GOT3 (cell line): ENCODE data around the gene TBC1D5.

Source experiments
- DNase-seq: peaks from one replicate; lab custom pipeline; 2025; ENCODE audit warnings: mixed read lengths; lab: John Stamatoyannopoulos, UW

The TBC1D5 gene

DNA sequence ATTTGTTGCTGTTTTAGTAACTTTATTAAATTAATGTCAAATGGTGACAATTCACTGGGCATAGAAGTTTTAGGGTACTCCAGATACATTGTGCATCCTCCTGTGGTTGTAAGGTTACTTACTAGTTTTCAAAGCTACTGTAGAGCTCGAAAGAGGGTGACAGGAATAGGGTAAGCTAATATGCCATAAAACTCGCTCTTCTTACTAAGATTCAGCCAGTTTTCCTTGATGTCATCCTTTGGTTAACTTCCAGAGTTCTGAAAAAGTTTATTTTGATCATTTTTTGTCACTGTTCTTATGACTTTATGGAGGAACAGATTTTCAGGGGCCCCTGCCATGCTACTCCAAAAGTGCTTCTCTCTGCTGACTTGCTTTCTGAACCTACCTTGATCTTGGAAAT is 522.8 kb downstream of the TBC1D5 start:
- no peak for DNase-seq

DNA sequence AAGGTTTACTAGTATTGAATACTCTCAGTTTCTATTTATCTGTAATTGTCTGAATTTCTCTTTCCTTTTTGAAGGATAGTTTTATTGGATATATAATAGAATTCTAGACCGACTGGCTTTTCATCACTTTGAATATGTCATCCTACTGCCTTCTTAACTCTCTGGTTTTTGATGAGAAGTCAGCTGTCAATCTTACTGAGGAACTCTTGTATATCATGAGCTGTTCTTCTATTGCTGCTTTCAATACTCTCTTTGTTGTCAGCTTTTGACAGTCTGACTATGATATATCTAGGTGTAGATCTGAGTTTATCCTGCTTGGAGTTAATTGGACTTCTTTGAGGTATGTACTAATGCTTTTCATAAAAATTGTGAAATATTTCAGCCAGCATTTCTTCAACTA is 523.8 kb downstream of the TBC1D5 start:
- no peak for DNase-seq

DNA sequence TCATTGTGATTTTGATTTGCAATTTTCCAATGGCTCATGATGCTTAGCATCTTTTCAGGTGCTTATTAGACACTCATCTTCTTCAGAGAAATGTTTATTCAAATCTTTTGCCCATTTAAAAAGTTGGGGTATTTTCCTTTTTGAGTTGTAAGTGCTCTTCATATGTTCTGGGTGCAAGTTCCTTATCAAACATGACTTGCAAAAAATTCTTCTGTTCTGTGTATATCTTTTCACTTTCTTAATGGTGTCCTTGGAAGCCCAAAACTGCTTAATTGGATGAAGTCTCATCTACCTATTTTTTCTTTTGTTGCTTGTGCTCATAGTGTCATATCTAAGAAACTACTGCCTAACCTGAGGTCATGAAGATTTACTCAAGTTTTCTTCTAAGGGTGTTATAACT is 524.8 kb downstream of the TBC1D5 start:
- no peak for DNase-seq

DNA sequence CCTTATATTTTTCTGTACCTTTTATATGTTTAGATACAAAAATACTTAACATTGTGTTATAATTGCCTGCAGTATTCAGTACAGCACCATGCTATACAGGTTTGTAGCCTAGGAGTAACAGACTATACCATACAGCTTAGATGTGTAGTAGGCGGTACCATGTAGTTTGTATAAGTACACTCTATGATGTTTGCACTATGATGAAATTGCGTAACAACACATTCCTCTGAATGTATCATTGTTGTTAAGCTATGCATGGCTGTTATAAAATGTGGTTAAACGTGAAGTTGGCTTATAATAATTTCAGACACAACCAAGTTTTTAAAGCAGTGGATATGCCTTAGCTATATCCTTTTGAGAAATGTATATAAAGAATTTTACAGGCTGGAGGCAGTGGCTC is 529.3 kb downstream of the TBC1D5 start:
- DNase-seq = no peak

DNA sequence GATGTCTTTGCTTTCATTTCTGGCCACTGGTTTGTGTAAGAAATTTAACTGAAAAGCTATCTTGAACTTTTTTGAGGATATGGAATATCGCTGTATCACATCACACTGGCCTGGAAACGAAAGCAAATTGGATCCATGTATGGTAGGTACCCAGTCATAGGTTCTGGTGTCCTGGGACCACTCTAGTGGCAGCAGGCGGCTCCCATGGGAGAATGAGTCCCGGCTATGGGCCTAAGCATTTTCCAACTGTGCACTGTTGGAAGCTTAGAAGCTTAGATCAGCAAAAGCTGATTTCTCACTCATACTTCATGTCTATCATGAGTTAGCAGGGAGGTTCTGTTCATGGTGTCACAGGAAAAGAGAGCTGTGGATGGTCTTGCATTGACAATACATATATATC is 534.5 kb downstream of the TBC1D5 start:
- no peak for DNase-seq

DNA sequence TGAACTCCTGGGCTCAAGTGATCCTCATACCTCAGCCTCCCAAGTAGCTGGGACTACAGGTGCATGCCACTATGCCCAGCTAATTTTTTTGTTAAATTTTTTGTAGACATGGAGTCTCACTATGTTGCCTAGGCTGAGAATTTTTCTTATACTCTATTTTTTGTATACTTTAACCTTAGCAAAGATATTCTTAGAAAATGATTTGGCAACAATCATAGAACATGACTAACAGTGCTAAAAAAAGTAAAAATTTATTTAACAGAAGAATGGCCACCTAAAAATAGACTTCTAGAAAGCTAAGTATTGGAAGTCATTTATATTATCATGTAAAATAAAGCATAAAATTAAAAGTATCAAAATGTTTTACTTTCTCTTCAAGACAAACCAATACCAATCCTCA is 535.4 kb downstream of the TBC1D5 start:
- DNase-seq = no peak

DNA sequence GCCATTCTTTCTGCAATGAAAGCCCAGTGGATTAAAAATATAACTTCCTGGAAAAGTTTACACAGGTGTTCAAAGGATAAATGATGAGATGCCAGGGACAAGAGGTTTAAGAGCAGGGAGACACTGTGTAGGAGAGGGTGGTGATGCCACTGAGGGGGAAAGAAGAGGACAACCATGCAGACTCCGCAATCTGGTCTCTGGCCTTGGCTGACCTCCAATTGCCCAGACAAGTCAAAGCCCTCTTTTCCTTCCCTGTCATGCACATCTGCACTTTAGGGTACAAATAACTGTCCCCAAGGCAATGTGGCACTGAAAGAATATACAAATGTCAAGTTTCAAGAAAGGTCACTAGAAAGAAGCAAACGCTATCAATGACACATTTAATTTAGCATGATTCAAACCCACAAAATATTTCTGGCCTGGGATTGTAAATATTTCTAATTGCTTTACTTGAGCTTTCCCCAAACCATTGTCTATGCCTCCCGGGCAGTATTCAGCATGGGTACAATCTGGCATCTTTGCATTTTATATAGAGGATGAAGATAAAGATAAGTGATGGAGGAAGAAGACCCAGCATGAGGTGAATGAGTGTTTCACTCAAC is 538.3 kb downstream of the TBC1D5 start:
- no peak for DNase-seq

DNA sequence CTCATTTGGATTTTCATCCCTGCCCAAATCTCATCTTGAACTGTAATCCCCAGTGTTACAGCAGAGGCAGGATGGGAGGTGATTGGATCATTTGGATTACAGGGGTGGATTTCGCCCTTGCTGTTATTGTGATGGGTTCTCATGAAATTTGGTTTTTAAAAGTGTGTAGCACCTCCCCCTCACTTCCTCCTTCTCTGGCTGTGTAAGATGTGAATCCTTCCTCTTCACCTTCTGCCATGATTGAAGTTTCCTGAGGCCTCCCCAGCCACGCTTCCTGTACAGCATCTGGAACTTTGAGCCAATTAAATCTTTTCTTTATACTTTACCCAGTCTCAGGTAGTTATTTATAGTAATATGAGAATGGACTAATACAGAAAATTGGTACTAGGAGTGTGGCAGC is 540.9 kb downstream of the TBC1D5 start:
- DNase-seq = no peak

DNA sequence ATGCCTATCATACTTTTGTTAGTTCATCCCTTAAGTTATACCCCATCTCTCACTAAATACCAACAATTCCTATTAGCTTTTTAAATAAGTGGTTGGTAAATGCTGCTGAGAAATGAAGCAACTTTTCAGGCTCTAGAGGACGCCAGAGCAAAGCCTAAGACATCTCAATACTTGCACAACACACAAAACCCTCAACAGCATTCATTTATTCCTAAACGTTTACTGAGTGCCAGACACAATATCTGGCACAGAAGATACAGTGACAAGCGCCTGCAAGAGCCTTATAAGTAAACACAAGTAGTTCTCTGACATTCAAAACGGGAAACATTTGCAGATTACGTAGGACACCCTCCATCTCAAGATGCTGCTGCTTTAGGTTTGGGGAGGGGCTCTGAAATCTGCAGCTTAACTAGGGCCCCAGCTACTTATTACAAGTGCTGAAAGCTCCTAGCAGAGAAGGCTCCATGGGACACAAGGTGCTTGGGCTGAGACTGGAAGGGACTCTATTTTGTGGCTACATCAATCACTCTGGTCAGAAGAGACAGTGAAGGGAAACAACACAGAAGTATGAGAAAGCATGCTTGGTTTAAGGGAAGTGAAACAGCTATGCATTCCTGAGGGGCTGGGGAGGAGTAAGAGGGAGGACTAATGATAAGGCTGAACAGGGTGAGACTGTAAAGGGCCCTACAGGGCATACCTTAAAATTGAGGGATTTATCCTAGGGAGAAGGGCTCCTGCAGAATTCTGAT is 546.4 kb downstream of the TBC1D5 start:
- DNase-seq = no peak

DNA sequence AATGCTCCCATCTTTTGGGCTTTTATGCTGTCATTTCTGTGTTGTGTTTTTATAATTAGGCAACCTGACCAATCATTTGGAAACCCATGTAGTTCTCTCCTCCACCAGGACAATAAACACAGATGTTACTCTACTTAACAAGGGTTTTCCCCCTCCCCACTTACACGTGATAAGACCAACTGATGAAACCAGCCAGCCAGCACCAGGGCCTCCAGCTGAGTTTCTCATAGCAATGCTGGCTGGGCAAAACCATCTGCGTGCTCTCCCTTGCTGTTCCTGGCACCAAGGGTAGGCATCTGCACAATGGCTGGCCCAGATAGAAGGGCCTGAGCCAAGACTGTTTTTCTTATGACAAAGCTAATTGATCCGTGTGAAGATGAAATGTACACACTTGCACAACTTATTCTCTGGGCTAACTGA is 547.2 kb downstream of the TBC1D5 start:
- DNase-seq = no peak

DNA sequence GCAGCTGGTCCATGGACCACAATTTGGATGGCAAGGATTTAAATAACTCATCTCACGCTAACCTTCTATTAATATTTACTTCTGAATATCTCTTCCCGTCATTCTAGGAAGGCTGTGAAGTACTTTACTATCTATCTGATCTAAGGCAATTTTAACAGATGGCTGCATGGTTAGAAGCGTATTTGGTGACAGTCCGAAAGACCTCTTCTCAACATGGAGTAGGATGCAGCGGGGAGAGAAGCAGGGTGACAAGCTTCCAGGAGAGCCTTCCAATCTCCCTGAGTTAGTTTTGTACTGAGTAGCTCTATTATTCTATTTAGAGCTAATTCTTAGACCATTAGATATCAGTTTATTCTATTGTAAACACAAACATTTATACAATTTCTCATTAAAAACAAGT is 548.3 kb downstream of the TBC1D5 start:
- no peak for DNase-seq

DNA sequence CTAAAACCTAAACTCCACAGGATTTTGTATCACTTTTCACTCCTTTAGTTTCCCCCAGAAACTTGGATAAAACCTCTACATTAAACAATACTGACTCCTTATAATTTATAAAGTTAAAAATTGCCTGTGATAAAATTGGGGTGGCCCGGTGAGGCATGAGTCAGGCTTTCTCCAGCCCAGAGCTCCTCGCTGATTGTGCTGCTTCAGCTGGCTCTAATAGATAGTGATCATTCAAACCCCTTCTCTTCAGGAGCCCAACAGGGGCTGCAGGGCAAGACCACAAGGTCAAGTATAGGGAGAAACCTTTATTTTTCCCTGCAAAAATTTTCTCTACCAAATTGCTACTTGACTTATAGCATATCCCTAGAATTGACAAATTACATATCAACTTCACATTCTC is 549.4 kb downstream of the TBC1D5 start:
- DNase-seq = no peak

DNA sequence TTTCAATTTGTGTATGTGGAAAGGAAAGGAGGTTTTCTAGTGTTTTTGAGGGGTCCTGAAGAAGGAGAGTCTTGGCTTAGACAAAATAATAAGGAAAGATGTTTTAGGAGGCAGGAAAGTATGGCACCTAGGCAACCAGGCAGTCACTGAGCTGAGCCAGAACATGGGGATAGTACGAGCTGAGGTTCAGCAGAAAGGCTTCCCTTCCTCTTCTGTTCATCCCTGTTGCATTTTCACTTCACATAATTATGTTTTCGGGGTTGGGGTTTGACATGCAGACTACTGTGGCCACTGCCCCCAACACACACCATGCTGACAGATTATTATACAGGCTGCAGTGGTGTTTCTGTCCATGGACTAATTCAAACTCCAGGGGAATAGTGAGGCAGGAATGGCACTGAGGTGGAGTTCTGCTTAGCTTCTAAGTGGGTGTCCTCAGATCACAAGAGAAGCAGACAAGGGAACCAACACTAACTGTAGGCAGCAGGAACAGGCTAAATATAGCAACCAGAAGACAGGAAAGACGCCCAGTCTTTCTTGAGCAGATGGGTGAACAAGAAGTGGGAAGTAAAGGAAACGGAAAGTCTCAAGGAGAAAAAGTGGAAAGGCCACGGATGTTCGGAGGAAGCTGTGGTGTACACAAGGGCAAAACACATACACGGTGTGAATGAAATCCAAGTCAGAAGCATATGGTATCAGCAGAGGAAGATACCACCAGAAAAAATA is 551.9 kb downstream of the TBC1D5 start:
- no peak for DNase-seq

DNA sequence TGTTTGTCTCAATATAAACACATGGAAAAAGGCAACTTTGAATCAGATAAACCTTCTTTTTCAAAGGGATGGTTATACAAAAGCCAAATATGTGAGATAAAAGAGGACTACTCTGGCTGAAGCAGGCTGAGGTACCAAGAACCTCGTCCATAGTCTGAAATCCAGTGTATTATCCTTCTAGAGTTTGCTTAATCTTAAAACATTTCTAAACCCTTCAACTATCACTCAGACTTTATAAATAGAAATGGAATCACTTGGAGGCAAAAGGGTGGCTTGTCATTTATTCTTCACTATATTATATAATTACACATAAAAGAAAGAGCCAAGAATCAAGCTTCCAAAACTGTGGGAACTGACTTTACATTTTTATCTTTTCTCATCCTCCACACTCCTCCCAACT is 554.1 kb downstream of the TBC1D5 start:
- DNase-seq = no peak

DNA sequence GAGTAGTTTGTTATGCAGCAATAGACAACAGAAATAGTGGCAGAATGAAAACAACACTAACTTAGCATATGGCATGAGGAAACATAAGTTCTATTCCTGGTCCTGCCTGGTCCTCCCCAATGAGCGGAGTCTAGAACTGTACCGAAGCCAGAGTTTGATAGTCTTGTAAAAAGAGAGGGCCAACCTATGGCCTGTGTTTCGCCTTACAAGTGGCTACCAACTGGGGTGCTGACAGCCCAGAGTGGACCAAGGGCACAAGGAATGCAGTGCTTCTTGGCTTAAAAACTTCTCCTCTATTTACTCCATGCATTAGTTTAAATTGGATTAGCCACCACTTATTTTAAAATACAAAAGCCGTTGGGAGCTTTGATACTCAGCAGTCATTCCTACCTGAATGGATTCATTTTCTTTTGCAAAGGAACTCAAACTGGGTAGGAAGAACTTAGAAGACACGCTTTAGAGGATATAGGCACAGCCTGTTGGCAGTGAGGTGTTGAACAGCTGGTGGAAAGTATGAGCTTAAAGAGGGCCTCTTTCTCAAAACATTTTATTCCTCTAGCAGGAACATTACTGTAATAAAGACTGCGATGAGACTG is 554.7 kb downstream of the TBC1D5 start:
- DNase-seq = no peak

DNA sequence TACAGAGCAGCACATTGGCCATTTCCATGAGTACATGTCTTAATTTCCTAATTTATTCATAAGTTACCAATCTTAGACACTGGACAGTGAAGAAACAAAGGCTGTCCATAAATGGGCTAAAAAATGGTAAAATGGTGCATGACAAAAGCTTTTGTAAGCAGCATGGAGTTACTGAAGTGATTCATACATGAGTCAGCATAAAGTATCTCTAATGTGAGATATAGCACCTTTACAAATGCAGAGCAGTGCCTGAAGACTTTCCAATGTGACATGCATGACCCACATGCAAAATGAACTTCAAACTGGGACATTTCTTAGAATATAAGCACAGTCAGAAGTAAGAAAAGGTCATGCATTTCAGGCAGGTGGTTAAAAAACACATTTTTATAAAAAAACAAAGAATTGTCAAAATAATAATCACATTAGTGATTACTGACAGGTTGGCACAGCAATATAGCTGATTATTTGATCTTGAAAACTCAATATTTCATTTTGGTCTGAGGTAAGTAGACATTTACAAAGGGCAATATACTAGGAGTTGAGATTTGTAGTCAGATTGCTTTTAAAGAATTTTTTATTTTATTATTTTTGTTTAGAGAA is 558.4 kb downstream of the TBC1D5 start:
- no peak for DNase-seq

DNA sequence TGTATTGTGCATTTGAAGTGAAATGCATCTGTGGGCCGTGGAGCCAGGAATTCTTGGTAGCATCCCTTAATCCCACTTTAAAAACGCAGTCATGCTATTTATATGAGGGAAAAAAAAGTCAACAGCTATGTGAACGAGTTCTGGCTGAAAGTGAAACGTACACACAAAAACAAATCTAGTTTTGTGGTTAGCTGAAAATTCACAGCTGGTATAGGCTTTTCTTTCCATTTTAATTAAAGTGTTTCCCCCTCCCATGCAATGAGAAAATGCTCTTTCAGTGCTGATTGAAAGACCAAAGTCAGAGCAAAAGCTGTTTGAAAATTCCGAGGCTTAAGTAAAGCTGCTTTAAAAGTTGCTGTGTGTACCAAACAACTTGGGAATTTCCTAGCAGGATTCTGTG is 560.3 kb downstream of the TBC1D5 start:
- DNase-seq = no peak

DNA sequence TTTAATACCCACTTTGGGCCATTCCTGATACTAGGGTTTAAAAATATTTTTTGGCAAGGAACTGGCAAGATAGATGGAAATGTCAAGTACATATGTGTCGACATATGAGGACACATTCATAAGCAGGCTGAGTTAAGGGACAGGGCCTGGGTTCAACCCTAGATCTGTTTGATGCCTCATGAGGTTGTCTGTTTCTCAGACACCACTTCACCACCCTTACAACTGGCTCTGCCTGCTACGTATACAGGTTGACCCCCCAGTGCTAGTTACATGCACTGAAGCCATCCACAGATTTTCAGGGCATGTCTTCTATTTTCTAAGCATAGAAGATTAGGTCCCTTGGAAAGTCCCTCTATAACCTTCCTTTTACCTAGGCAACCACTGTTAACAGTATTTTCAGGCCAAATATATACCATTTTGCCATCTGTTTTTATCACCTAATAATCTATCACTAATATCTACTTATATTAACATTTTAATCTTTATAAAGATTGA is 561.0 kb downstream of the TBC1D5 start:
- DNase-seq = no peak

DNA sequence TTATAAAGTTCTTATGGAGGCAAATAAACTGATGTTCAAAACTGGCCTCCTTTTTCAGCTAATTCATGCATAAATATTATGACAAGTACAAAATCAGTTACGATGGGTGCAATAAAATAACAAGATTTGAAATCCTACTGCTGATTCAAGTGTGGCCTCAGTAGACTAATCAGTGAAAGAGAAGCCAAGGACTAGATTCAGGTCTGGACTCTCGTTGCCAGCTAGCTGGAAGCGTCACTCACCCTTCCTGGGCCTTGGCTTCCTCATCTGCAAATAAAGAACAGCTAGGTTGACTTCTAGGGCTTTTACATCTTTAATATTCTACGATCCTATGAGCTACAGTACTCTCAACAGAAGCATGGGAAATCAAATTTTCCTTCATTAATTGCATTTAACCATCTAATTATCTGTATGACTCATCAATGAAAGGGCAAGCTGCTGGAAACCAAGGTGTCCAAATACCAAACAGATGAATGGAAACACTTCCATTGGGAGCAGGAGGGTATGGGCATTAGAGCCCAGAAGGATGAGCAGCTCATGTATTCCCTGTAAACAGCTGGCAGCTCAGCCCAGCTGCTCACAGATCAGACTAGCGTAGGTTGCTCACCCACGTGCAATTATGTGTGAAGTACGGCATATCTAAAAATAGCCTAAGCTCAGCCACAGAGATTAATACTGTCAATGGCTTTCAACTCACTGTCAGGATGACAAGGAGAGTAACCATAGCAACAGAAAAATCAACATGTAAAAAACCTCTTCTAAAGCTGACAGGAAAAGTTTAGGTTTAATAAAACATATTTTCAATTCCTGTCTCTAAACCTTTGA is 562.8 kb downstream of the TBC1D5 start:
- DNase-seq = no peak

DNA sequence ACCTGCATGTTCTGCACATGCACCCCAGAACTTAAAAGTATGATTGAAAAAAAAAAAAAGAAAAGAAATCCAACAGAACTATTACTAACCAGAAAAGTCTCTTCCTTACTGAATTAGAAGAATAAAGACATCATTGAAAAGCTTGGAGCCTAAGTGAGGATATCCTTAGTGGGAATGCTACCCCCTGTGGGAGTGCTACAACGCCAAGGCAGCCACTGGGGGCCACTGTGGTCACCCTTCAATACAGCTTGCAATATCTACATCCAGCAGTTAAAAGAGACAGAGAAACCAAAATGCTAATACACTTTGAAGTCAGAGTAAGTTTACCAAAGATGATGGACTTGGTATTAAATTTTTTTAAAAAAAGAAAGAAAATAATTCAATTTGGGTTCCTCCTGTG is 565.7 kb downstream of the TBC1D5 start:
- DNase-seq = no peak

DNA sequence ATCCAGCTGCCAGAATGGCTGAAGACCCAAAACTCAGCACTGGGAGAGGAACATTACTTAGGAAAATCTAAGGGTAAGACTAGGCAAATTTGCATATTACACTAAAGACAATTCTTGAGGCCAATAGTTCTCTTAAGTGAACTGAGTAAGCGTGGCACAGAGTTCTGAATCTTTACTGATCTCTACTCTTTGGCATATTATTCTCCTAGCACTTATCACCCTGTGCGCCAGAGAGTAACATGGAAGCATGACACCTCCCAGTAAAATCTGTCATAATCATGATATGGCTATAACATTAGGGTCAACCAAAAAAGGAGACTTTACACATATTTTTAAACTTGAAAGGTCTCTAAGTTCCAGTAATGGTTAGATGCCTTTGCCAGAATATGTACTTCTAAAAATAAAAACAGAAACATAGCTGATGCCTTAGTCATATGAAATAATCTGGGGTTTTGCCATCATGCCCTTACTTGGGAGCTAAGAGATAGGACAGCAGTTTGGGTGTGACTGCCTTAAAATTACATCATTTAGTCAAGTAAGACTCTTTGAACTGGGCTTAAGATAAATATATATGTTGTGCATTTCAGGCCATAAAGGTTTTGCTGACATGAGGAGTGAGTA is 567.1 kb downstream of the TBC1D5 start:
- no peak for DNase-seq
